ENCODE data around the gene OVOL1.

DNA sequence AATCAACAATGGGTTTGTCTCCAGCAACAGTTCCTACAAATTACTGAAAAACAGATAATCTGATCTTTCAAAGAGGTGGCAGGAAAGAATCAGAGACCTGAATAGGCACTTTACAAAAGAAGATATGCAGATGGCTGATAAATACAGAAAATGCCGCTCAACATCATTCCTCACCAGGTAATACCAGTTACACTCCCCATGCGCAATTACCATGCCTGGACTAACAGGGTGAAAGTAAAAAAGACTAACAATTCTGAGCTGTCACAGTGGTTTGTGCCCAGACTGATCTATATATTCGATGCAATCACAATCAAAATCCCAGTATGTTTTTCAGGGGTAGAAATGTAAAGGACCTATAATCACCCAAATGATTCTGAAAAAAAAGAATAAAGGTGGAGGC lies 56.9 kb downstream of the OVOL1 start:
- TF ChIP-seq CTCF (conservative IDR thresholded peaks at IDR 0.05; ENCODE audit: low read depth, low read length) (no peak), EZH2phosphoT487 (IDR thresholded peaks at IDR 0.05; ENCODE audit: borderline replicate concordance, low read length) (no peak)

Data from PC-3 (cell line).